Activated naive CD4-positive, alpha-beta T cell treated with anti-CD3 and anti-CD28 coated beads, Interleukin-2, amount 50 U/mL, for 24 hours (primary cell): ENCODE measurements around the gene NENF.

Source experiments
- H3K27ac Mint-ChIP-seq: one replicate; pipeline ENCODE4 v1.8.0; 2021; ENCODE audit warnings: mild to moderate bottlenecking, mixed read lengths
- H3K27me3 Mint-ChIP-seq: one replicate; pipeline ENCODE4 v1.8.0; 2021; ENCODE audit warnings: mixed read lengths
- H3K36me3 Mint-ChIP-seq: one replicate; pipeline ENCODE4 v1.8.0; 2021; ENCODE audit warnings: mixed read lengths
- H3K4me1 Mint-ChIP-seq: one replicate; pipeline ENCODE4 v1.8.0; 2021; ENCODE audit warnings: mixed read lengths
- H3K4me3 Mint-ChIP-seq: one replicate; pipeline ENCODE4 v1.8.0; 2021; ENCODE audit warnings: mild to moderate bottlenecking, mixed read lengths
- H3K9me3 Mint-ChIP-seq: one replicate; pipeline ENCODE4 v1.8.0; 2021; ENCODE audit warnings: mixed read lengths

The NENF gene

DNA sequence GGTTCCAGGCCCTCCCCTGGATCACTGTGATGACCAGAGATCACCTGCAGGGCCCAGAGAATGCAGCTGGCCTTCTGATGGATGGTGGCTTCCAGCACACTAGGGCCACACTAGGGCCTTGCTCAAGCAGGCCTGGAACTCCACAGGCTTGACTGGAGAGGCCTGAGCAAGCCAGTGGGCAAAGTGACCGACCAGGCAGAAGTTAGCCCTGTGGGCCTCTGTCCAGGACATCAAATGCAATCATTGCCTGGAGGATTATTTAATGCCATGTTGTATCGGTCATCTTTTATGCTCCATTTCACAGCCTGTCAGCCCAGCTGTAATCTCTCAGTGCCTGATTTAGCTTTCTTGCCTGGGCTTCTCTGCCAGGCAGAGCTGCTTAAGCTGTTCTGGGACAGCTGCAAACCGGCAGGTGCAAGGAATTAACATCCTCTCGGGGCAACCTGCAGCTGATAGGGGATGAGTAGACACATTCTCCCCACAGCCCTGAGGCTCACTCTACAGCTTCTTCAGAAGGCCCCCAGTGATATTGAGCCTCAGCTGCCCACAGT lies 17.7 kb downstream of the NENF start:
- no peaks in the 10 kb centered on the region for H3K36me3 Mint-ChIP-seq
- H3K4me3 Mint-ChIP-seq, result no peak overlapping the region
- no peak overlapping the region for H3K27ac Mint-ChIP-seq
- no peaks in the 10 kb centered on the region for H3K9me3 Mint-ChIP-seq
- no peaks in the 10 kb centered on the region for H3K4me1 Mint-ChIP-seq
- H3K27me3 Mint-ChIP-seq, result no peaks in the 10 kb centered on the region

DNA sequence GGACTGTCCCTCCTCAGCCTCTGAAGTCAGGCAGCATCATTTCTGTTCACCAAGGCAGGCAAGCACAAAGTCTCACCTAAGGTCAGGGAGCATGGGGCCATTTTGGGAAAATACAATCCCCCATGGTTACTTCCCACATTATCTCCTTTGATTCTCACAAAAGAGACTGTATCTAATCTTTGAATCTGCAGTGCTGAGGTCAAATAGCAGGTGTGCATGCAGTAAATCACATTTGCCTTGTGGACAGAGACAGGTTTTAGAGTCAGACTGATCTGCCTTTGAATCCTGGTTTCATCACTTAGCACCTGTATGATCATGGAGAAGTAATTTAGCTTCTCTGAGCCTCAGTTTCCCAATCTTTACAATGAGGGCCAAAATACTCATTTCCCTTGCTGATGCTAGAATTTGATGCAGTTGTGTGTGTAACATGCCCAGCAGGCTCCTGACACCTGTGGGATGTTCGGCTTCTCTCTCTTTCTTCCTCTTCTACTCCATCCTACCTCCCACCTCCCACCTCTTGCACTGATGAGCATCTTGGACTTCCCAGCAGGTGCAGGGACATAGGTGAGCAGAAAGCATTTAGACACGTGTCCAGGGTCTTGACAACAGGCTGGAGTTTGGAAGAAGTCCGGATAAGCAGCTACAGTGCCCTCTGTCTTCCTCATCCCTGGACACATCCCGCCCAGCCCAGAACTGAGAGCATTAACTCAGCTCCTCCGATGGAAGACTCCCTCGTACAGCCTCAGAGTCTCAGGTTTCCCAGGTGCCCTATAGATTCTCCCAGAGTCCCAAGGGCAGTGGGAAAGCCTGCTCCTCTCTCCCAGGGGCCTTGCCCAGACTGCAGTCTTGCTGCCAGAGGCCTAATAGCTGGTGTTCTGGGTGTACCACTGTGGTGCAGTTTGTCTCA lies 18.9 kb downstream of the NENF start:
- Mint-ChIP-seq H3K36me3 (no peaks in the 10 kb centered on the region), H3K27ac (no peak overlapping the region)

DNA sequence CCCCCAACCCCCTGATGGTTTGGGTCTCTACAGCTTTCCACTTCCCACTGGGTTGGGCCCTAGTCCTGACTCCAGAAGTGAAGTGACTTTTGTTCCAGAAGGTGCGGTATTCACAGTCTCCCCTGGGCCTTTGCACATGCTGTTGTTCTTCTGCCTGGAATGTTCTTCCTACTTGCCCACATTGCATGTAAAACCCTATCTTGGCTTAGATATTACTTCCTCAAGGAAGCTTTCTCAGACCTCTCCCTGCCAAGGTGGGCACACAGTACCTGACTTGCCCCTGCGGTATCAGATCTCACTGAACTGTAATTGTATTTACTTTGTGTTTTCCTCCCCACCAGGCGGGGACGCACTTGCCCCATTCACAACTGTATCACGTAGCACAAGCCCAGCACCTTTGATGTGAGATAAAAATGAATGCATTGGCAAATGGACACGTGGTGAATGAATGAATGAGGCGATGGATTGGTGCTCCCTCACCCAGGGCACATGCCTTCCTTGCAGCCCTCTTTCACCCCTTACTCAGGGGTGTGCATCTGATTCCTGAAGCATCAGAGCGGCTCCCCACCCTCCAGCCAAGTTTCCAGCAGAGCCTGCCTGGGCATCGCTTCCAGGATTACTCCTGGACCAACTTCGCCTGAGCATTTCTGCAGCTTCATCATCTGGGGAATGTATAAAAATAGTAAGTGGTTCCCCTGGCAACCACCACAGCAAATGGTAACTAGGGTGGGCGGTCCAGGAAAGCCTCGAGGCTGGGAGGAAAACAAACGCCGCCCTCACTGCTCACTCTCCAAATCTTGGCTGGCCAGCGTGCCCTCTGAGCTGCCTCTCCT lies 19.8 kb downstream of the NENF start:
- no peak overlapping the region for H3K4me3 Mint-ChIP-seq
- H3K36me3 Mint-ChIP-seq, result no peaks in the 10 kb centered on the region
- no peak overlapping the region for H3K27ac Mint-ChIP-seq
- H3K9me3 Mint-ChIP-seq, result no peaks in the 10 kb centered on the region
- H3K4me1 Mint-ChIP-seq, result no peaks in the 10 kb centered on the region
- no peaks in the 10 kb centered on the region for H3K27me3 Mint-ChIP-seq

More for the DNA sequence above, 18.9 kb downstream of the NENF start:
- no peaks in the 10 kb centered on the region for H3K9me3 Mint-ChIP-seq
- H3K27me3 Mint-ChIP-seq, result no peaks in the 10 kb centered on the region
- H3K4me1 Mint-ChIP-seq, result no peaks in the 10 kb centered on the region
- H3K4me3 Mint-ChIP-seq, result no peak overlapping the region

DNA sequence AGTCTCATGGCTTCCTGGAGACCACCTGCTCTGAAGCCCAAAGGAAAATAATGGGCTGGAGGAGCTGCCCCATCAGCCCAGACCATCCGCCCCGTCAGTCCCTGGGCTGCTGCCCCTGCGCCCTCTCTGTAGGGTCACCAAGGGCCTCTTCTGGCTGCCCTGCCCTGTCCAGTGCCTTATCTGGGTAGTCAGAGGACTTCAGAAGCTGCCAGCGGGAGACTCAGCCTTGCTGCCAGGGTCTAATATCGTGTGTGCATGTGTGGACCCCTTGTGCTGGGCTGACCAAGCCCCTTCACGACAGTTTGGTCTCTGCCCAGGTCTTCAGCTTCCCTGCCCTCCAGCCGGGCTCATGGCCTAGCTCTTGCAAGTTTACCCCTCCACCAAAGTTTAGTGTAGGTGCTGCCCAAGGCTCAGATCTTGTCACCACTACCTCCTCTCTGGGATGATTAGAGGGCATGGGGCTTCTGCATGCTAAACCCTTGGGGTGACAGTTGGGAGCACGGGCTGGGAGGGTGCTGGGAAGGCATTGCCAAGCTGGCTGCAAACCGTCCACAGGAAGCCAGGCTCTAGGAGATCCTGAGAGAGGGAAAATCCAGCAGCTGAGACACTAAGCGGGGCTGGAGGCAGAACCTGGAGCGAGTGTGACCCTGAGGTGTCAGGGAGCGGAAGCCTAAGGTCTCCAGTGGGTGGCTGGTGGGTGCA lies 20.6 kb downstream of the NENF start:
- Mint-ChIP-seq H3K36me3 (no peaks in the 10 kb centered on the region), H3K9me3 (no peaks in the 10 kb centered on the region), H3K4me1 (no peaks in the 10 kb centered on the region)

DNA sequence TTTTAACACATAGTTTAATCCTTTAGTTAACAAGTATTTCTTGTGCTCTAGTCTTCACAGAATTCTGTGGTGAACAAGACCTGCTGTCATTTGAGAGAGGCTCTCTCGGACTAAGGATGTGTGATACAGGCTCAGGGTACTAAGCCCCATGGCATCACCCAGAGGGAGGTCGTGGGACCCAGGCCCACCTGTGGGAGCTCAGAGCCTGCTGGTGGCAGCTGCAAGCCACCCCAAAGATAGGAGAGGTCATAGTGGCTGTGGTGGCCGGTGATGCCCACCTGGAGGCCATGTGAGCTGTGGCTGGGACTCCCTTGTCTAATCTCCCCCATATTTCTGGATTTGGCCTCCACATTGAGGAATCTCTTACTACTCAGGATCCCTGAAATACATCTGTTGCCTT lies 22.0 kb downstream of the NENF start:
- H3K9me3 Mint-ChIP-seq, result no peaks in the 10 kb centered on the region
- no peaks in the 10 kb centered on the region for H3K4me1 Mint-ChIP-seq
- no peaks in the 10 kb centered on the region for H3K36me3 Mint-ChIP-seq
- H3K4me3 Mint-ChIP-seq, result no peak overlapping the region
- H3K27ac Mint-ChIP-seq, result no peak overlapping the region
- H3K27me3 Mint-ChIP-seq, result no peaks in the 10 kb centered on the region

More for the DNA sequence above, 20.6 kb downstream of the NENF start:
- Mint-ChIP-seq H3K4me3 (no peak overlapping the region), H3K27ac (no peak overlapping the region), H3K27me3 (no peaks in the 10 kb centered on the region)

DNA sequence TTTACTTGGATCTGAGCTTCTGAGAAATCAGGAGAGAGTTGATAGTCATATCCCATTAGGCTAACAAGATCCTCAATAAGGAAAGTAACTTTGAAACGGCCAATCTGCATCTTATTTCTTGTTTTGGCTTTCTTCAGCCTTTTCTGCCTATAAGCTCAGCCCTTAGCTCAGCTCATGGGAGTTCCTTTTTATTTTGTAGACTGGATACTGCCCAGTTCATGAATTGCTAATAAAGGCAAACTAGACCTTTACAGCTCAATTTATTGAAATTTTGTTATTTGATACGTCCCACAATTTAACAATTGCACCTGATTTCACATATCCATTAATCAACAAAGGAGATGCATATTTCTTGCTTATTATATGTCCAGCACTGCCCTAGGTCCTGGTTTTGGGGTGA lies 22.7 kb downstream of the NENF start:
- Mint-ChIP-seq H3K36me3 (no peaks in the 10 kb centered on the region), H3K9me3 (no peaks in the 10 kb centered on the region), H3K27ac (no peak overlapping the region), H3K27me3 (no peaks in the 10 kb centered on the region), H3K4me1 (no peaks in the 10 kb centered on the region), H3K4me3 (no peak overlapping the region)

DNA sequence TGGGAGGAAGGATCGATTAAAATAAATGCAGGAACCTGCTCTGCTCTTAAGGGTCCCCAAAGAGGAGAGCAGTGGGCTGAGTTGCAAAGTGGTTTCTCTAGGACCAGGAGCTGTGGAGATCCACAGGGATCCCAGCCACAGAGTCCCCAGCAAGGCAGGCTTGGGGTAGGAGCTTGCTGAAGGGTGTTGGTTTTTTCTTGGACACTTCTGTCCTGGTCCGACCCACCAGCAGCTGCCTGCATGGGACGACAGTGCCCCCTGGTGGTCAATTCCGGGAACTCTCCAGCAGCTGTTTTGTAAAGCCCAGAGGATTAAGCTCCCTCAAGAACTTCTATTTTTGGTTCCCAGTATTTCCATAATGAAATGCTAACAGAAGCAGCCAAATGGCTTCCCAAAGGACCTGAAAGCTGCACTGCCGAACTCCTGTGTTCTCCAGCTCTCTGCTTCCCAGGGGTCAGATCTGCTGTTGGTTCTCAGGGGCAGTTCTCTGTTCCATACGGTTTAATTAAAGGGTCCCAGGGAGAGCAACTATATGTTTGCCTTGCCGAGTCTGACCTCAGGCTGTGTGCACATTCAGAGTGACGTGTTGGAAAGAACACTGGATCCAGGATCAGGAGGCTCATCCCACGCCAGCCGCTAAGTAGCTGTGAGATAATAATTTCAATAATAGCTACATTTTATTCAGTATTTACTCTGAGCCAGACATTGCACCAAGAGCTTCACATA lies 23.2 kb downstream of the NENF start:
- H3K27ac Mint-ChIP-seq, result no peak overlapping the region
- no peak overlapping the region for H3K4me3 Mint-ChIP-seq
- H3K9me3 Mint-ChIP-seq, result no peaks in the 10 kb centered on the region
- no peaks in the 10 kb centered on the region for H3K4me1 Mint-ChIP-seq
- no peaks in the 10 kb centered on the region for H3K36me3 Mint-ChIP-seq
- H3K27me3 Mint-ChIP-seq, result no peaks in the 10 kb centered on the region

DNA sequence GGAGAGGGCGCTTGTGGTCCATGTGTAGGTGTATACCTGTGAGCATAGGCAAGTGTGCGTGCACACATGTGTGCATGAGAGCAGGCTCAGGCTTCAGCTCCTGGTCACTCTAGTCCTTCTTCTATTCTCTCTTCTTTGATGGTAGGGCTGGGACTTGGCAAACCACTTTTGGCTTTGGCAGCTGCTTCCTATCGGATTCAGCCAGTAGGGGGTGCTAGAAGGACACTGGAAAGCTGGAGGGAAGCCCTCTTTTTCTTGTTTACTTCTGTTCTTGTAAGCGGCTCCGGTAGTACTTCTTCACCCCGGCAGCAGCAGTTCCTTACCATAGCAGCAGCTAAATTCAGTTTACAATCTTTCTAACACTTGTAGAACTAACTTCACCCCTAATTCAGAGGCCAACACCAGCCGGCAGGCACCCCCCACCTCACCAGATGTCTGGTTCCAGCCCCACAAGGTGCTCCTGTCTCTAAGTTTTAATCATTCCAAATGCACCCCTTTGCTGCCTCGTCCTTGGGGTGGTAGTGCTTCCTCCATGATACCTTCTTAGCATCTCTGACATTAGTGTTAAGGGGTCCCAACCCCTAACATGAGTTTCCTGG lies 25.1 kb downstream of the NENF start:
- Mint-ChIP-seq H3K4me1 (no peaks in the 10 kb centered on the region), H3K9me3 (no peaks in the 10 kb centered on the region), H3K27ac (no peak overlapping the region), H3K36me3 (no peaks in the 10 kb centered on the region), H3K27me3 (no peaks in the 10 kb centered on the region), H3K4me3 (no peak overlapping the region)

DNA sequence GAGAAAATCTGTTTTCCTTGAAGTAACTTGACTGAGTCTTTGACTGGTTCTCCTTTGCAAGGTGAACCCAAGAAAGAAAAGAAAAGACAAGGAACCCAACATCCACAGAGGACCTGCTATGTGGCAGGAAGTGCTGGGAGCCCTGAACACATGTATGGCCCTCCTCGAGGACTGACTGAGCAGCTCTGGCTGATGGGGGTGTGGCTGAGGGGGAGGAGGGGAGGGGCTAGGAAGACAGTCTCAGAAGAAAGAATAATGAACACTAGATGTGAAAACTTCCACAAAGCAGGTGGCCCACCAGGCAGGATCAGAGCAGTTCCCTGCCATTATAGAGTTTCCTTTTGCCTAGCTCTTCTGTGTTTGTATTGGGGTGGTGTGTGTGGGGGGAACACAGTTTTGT lies 26.1 kb downstream of the NENF start:
- Mint-ChIP-seq H3K4me1 (no peaks in the 10 kb centered on the region), H3K27me3 (no peaks in the 10 kb centered on the region), H3K4me3 (no peak overlapping the region), H3K9me3 (no peaks in the 10 kb centered on the region), H3K36me3 (no peaks in the 10 kb centered on the region), H3K27ac (no peak overlapping the region)

DNA sequence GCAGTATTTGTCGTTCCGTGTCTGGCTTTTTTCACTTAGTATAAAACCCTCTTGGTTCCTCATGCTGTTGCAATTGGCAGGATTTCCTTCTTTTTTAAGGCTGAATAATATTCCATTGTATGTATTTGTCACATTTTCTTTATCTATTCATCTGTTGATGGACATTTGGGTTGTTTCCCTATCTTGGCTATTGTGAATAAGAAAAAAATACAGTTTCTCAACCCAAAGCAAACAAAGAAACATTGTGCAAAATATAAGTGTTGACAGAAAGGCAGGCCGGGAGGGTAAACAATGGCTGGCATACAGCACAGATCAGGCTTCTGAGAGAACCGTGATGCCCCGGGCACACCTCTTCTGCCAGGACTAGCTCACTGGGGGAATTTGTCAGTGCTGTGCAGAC lies 26.9 kb downstream of the NENF start:
- Mint-ChIP-seq H3K27me3 (no peaks in the 10 kb centered on the region), H3K36me3 (no peaks in the 10 kb centered on the region), H3K4me3 (no peak overlapping the region), H3K27ac (no peak overlapping the region), H3K9me3 (no peaks in the 10 kb centered on the region), H3K4me1 (no peaks in the 10 kb centered on the region)

DNA sequence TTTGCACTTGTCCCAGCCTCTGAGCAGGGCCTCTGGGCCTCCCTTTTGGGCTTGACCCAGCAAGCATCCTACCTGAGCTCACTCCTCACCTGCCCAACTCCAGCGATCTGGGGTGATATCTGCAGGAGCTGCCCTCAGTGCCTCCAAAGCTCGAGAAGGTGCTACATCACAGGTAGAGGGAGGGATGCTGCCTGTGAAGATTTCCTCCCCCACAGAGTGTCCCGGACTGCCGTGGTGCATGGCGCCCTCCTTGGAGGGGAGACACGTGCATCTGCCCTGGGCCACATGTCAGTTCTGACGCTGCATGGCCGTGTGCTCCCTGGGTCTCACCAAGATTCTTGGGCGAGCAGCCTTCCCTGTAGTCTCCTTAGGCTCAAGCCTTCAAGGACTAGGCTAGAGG lies 27.7 kb downstream of the NENF start:
- Mint-ChIP-seq H3K27me3 (no peaks in the 10 kb centered on the region), H3K9me3 (no peaks in the 10 kb centered on the region), H3K4me3 (no peak overlapping the region), H3K4me1 (no peaks in the 10 kb centered on the region), H3K36me3 (no peaks in the 10 kb centered on the region), H3K27ac (no peak overlapping the region)

DNA sequence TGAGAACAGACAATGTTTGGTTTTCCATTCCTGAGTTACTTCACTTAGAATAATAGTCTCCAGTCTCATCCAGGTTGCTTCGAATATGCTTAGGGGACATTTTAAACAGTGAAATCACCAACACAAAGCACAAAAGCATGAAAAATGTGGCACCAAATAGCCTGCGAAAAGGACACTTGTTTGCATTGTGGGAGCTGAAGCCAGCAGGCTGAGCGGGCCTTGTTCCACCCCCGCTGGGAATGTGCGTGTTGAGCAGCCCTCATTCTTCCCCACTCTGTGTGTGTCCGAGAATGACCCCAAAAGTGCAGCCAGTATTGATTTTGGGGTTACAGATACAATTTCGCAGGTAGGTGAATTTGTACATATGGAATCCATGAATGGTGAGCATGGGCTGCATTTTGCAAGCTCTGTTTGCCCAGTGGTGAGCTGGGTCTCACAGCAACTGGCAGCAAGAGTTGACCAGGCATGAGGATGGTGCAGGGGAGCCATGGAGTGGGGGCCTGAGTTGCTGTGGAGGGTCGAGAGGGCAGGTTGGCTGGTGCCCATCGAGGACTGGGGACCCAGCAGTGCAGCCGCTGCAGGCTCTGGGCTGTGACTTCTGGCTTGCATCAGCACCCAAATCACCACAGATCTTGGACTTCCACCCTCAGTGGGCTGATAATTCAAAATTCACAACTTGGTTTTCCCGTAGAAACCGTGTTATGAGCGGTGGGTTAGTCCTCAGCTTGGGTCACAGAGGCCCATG lies 29.4 kb downstream of the NENF start:
- H3K9me3 Mint-ChIP-seq, result no peaks in the 10 kb centered on the region
- H3K27me3 Mint-ChIP-seq, result no peaks in the 10 kb centered on the region
- no peaks in the 10 kb centered on the region for H3K4me1 Mint-ChIP-seq
- H3K4me3 Mint-ChIP-seq, result no peak overlapping the region
- no peak overlapping the region for H3K27ac Mint-ChIP-seq
- no peaks in the 10 kb centered on the region for H3K36me3 Mint-ChIP-seq

DNA sequence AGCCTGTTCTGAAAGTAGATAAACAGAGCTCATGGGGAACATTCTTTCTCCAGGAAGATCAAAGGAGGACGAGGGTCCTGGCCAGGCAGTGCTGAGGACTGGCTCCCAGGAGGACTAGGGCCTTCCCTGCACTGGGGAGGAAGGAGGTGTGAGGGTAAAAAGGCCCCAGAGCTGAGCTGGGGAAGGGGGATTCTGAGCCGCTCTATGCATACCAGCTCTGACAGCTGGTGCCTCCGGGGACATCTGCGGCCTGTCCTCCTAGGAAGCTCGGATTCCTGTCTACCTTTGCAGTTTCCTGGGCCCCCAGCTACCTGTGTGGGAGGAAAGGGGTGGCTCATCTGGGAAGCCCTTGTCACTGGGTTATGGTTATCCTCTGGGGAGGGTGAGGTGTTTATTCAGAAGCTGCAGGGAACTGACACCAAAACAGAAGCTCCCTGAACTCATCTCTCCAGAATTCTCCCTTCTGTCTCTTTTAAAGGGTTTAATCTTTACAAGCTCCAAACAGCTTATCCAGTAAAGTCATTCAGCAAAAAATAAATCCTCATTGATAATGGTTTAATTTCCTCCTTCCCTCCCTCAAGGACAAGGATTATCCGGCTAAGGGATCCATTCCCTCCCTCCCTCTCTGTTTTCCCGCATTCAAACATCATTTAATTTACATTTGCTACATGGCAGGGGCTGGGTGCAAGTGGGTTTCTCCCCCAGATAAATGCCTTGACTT lies 31.0 kb downstream of the NENF start:
- Mint-ChIP-seq H3K27ac (no peak overlapping the region), H3K4me3 (no peak overlapping the region), H3K4me1 (no peaks in the 10 kb centered on the region), H3K36me3 (no peaks in the 10 kb centered on the region), H3K27me3 (no peaks in the 10 kb centered on the region), H3K9me3 (no peaks in the 10 kb centered on the region)

DNA sequence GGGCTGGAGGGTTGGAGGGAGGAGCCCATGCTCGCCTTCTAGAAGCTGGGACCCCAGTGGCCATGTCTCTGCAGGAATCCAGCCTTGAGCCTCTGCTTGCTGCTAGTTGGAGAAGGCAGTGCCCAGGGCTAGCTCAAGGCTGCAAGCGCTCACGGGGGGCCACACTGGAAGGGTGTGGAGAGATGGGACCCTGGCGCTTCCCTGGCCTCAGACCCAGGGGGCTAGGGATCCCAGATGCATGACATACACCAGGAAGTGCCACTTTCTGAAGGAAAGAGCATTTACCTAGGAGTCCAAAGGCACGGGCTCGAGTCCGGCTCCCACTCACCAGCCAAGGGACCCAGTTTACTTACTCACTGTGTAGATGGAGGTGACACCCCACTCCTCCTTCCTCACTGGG lies 32.6 kb downstream of the NENF start:
- Mint-ChIP-seq H3K4me1 (no peaks in the 10 kb centered on the region), H3K27ac (no peak overlapping the region), H3K36me3 (no peaks in the 10 kb centered on the region), H3K4me3 (no peak overlapping the region), H3K27me3 (no peaks in the 10 kb centered on the region), H3K9me3 (no peaks in the 10 kb centered on the region)
